CD14-positive monocyte (primary cell): ENCODE results near the gene TRPM6. TPM values are rescaled to one million over a fixed set of nuclear protein-coding genes. Genes with fewer than 3 reads are reported as not detected.

Experiments
- DNase-seq, 3 donors: peaks; one replicate each; pipeline ENCODE4 v3.0.0-alpha.2; 2011 to 2022
- H2AFZ ChIP-seq: 2 replicates; pipeline ENCODE4 v1.6.0; 2012; ENCODE audit warnings: mild to moderate bottlenecking, low read depth, low read length, inconsistent platforms; ENCODE audit not compliant: insufficient read depth, poor library complexity, severe bottlenecking
- H3K27ac ChIP-seq, 2 donors: 1 replicate in 1 of 2; 2 replicates in 1 of 2; pipeline ENCODE4 v1.5.1; 2012 to 2013; ENCODE audit warnings: low read length in 2 of 2, control low read depth in 1 of 2, inconsistent platforms in 1 of 2, low read depth in 1 of 2, mild to moderate bottlenecking in 1 of 2
- H3K27me3 ChIP-seq, 2 donors: one replicate each; pipeline versions ENCODE4 v1.6.0 to v1.6.1; 2011 to 2013; ENCODE audit warnings: low read length in 2 of 2; ENCODE audit not compliant: control insufficient read depth in 2 of 2, insufficient read depth in 2 of 2
- H3K36me3 ChIP-seq, 2 donors: replicated peaks in 1 of 2; 1 replicate in 1 of 2; 2 replicates in 1 of 2; pipeline versions ENCODE4 v1.5.1 to v1.6.1; 2012 to 2013; ENCODE audit warnings: low read length in 2 of 2, control low read depth in 1 of 2, inconsistent platforms in 1 of 2, mild to moderate bottlenecking in 1 of 2; ENCODE audit not compliant: insufficient read depth in 2 of 2, control insufficient read depth in 1 of 2
- H3K4me1 ChIP-seq, 2 donors: 1 replicate in 1 of 2; 2 replicates in 1 of 2; pipeline versions ENCODE4 v1.5.1 to v1.6.1; 2012 to 2013; ENCODE audit warnings: low read length in 2 of 2, control low read depth in 1 of 2, inconsistent platforms in 1 of 2, mild to moderate bottlenecking in 1 of 2, moderate library complexity in 1 of 2; ENCODE audit not compliant: insufficient read depth in 2 of 2, control insufficient read depth in 1 of 2
- H3K4me2 ChIP-seq: replicated peaks from 2 replicates; pipeline ENCODE3; 2012; ENCODE audit warnings: low read length, moderate library complexity, mild to moderate bottlenecking; ENCODE audit not compliant: poor library complexity, severe bottlenecking; ENCODE audit errors: extremely low read depth
- H3K4me3 ChIP-seq, 3 experiments: fragments of 200-600 bp in 1 of 3; sonication (generic) in 1 of 3; replicated peaks in 1 of 3; 1 replicate in 2 of 3; 2 replicates in 1 of 3; pipeline ENCODE4 v1.5.1; 2011 to 2013; ENCODE audit warnings: low read length in 3 of 3, mild to moderate bottlenecking in 3 of 3, control low read depth in 2 of 3, low read depth in 2 of 3, inconsistent platforms in 1 of 3, moderate library complexity in 1 of 3
- H3K79me2 ChIP-seq: 2 replicates; pipeline ENCODE4 v1.6.0; 2012; ENCODE audit warnings: mild to moderate bottlenecking, control low read depth, inconsistent platforms, low read length, moderate library complexity; ENCODE audit not compliant: insufficient read depth
- H3K9ac ChIP-seq: 2 replicates; pipeline ENCODE4 v1.6.0; 2017; ENCODE audit warnings: low read length, mild to moderate bottlenecking; ENCODE audit not compliant: insufficient read depth, poor library complexity, severe bottlenecking
- H3K9me3 ChIP-seq, 2 donors: replicated peaks in 1 of 2; 1 replicate in 1 of 2; 2 replicates in 1 of 2; pipeline versions ENCODE4 v1.5.1 to v1.6.1; 2012 to 2013; ENCODE audit warnings: low read length in 2 of 2, control low read depth in 1 of 2; ENCODE audit not compliant: control insufficient read depth in 1 of 2, insufficient read depth in 1 of 2
- H4K20me1 ChIP-seq: 2 replicates; pipeline ENCODE4 v1.6.0; 2012; ENCODE audit warnings: mild to moderate bottlenecking, low read length, control low read depth, moderate library complexity; ENCODE audit not compliant: insufficient read depth
- H3K27ac Mint-ChIP-seq, 7 donors: one replicate each; pipeline ENCODE4 v1.8.0; 2020; ENCODE audit warnings: mild to moderate bottlenecking in 7 of 7, mixed read lengths in 7 of 7, moderate library complexity in 6 of 7, inconsistent platforms in 2 of 7
- H3K27me3 Mint-ChIP-seq, 3 donors: one replicate each; pipeline ENCODE4 v1.8.0; 2021 to 2022; ENCODE audit warnings: low read depth in 3 of 3, mild to moderate bottlenecking in 3 of 3, mixed read lengths in 3 of 3, moderate library complexity in 3 of 3, inconsistent platforms in 1 of 3
- H3K36me3 Mint-ChIP-seq, 2 donors: one replicate each; pipeline ENCODE4 v1.8.0; 2020; ENCODE audit warnings: mixed read lengths in 2 of 2, inconsistent platforms in 1 of 2, mild to moderate bottlenecking in 1 of 2
- H3K4me1 Mint-ChIP-seq: one replicate; pipeline ENCODE4 v1.8.0; 2020; ENCODE audit warnings: mild to moderate bottlenecking, mixed read lengths
- H3K4me3 Mint-ChIP-seq, 2 donors: one replicate each; pipeline ENCODE4 v1.8.0; 2020; ENCODE audit warnings: mild to moderate bottlenecking in 2 of 2, mixed read lengths in 2 of 2, moderate library complexity in 1 of 2
- H3K9me3 Mint-ChIP-seq, 7 donors: one replicate each; pipeline ENCODE4 v1.8.0; 2020 to 2022; ENCODE audit warnings: mixed read lengths in 7 of 7, mild to moderate bottlenecking in 6 of 7, moderate library complexity in 6 of 7, inconsistent platforms in 2 of 7
- CTCF ChIP-seq: fragments of 200-600 bp; IDR thresholded peaks from one replicate; pipeline ENCODE4 v1.8.0; 2022; ENCODE audit warnings: antibody characterized with exemption, mild to moderate bottlenecking
- WGBS: methylation state at CpG from one replicate; pipeline ENCODE4 v1.1.5; 2013; ENCODE audit warnings: missing lambda C conversion rate; ENCODE audit not compliant: insufficient coverage; 5-methylcytosine and 5-hydroxymethylcytosine counted together
- intact Hi-C, 2 donors: fragments of 100-400 bp; cut with micrococcal nuclease; formaldehyde crosslinking; loops; one replicate each; pipeline versions ENCODE4 v1.15.0 to v1.15.1; 2023
- polyA plus RNA-seq, 3 donors: library from polyadenylated mRNA; depleted of rRNA in 1 of 3; unstranded in 2 of 3; stranded (reverse) in 1 of 3; fragments of 300-500 nt in 2 of 3; fragments of >200 nt in 1 of 3; fragmentation: Illumina TruSeq in 2 of 3; gene quantifications; 1 replicate in 2 of 3; 2 replicates in 1 of 3; pipeline ENCODE4 v1.2.3, GENCODE V29; 2012 to 2021

Gene TRPM6
- polyA plus RNA-seq, 3 donors = not detected

GRCh38 chr9:74803376-74804017 is 84.2 kb downstream of the TRPM6 start:
- H3K4me3 ChIP-seq = no peak overlapping the region
- H3K27me3 ChIP-seq = no peaks in the 10 kb centered on the region
- Mint-ChIP-seq H3K4me3 (no peak overlapping the region), H3K36me3 (no peaks in the 10 kb centered on the region), H3K9me3 (peaks cover 0 to 4% (median 0%) of the 10 kb centered on the region in 7 donors), H3K4me1 (no peaks in the 10 kb centered on the region), H3K27ac (no peak overlapping the region), H3K27me3 (peaks cover 0 to 4% (median 1%) of the 10 kb centered on the region in 3 donors)
- no peak overlapping the region for H2AFZ ChIP-seq
- H3K9me3 ChIP-seq = no peaks in the 10 kb centered on the region
- TF ChIP-seq CTCF = no peak
- H3K9ac ChIP-seq = no peak overlapping the region
- intact Hi-C loops = no loop called here
- H3K4me1 ChIP-seq = no peaks in the 10 kb centered on the region
- H3K27ac ChIP-seq = no peak overlapping the region
- H4K20me1 ChIP-seq = no peaks in the 10 kb centered on the region
- H3K79me2 ChIP-seq = no peaks in the 10 kb centered on the region
- no peak overlapping the region for H3K4me2 ChIP-seq
- no CpG with 5 or more reads among the region's 4 CpGs for WGBS
- no peaks in the 10 kb centered on the region for H3K36me3 ChIP-seq
- DNase-seq = no peak

- Mint-ChIP-seq H3K27ac (no peak overlapping the region), H3K4me1 (no peaks in the 10 kb centered on the region), H3K9me3 (peaks cover 0 to 4% (median 0%) of the 10 kb centered on the region in 7 donors), H3K27me3 (peaks cover 0 to 4% (median 1%) of the 10 kb centered on the region in 3 donors), H3K4me3 (no peak overlapping the region), H3K36me3 (no peaks in the 10 kb centered on the region)
- Histone ChIP-seq H2AFZ (no peak overlapping the region), H3K9me3 (no peaks in the 10 kb centered on the region), H3K36me3 (no peaks in the 10 kb centered on the region), H3K9ac (no peak overlapping the region), H3K27ac (no peak overlapping the region), H3K4me2 (no peak overlapping the region), H3K79me2 (no peaks in the 10 kb centered on the region), H3K4me1 (no peaks in the 10 kb centered on the region), H3K4me3 (no peak overlapping the region), H3K27me3 (no peaks in the 10 kb centered on the region), H4K20me1 (no peaks in the 10 kb centered on the region)
- WGBS = 100% methylated on average over 3 of the region's 7 CpGs
- TF ChIP-seq CTCF = no peak
- intact Hi-C loops = no loop called here
- no peak for DNase-seq
Measured at GRCh38 chr9:74800226-74800625, 87.5 kb downstream of the TRPM6 start.
